NOMO-1 (cell line): Measurements from ENCODE around the gene ZBTB48.
"Not testable (repeated sequence)": the region's sequence is repeated elsewhere in the genome, so short reads cannot be mapped to it uniquely, and the experiment has no call there.

Experiments
- DNase-seq, 2 experiments: peaks; one replicate each; lab custom pipeline; 2025; ENCODE audit not compliant: unreplicated experiment in 2 of 2; lab: John Stamatoyannopoulos, UW

The ZBTB48 gene

GRCh38 chr1:6631058-6631457, 51.3 kb downstream of the ZBTB48 start:
- no peak for DNase-seq

- no peak for DNase-seq
Measured at GRCh38 chr1:6632588-6633514, 53.1 kb downstream of the ZBTB48 start.

GRCh38 chr1:6634371-6635052, 54.7 kb downstream of the ZBTB48 start:
- DNase-seq: no peak

- no peak for DNase-seq
Measured at GRCh38 chr1:6635161-6635909, 55.5 kb downstream of the ZBTB48 start.

GRCh38 chr1:6635910-6636760, 56.3 kb downstream of the ZBTB48 start:
- no peak for DNase-seq

GRCh38 chr1:6636778-6637177, 57.0 kb downstream of the ZBTB48 start:
- not testable (repeated sequence) for DNase-seq

GRCh38 chr1:6637770-6638169, 58.0 kb downstream of the ZBTB48 start:
- no peak for DNase-seq

- DNase-seq: no peak
Measured at GRCh38 chr1:6638226-6638625, 58.4 kb downstream of the ZBTB48 start.
